HEK293 (cell line): ENCODE results near the gene C3.

Source experiments
- GLIS1 ChIP-seq: fragments of 450-650 bp; formaldehyde crosslinking; IDR thresholded peaks from 2 replicates; pipeline ENCODE4 v1.5.1; 2016; ENCODE audit warnings: missing biosample characterization, missing genetic modification characterization
- GLIS2 ChIP-seq: fragments of 450-650 bp; formaldehyde crosslinking; IDR thresholded peaks from 2 replicates; pipeline ENCODE4 v1.5.1; 2016; ENCODE audit warnings: missing biosample characterization, missing genetic modification characterization
- KLF10 ChIP-seq: fragments of 450-650 bp; IDR thresholded peaks from 2 replicates; pipeline ENCODE4 v1.5.1; 2018; ENCODE audit warnings: missing biosample characterization, mild to moderate bottlenecking, missing genetic modification characterization
- KLF7 ChIP-seq: fragments of 450-650 bp; formaldehyde crosslinking; IDR thresholded peaks from 2 replicates; pipeline ENCODE4 v1.5.1; 2016; ENCODE audit warnings: missing biosample characterization, missing genetic modification characterization, borderline replicate concordance
- KLF8 ChIP-seq: fragments of 450-650 bp; formaldehyde crosslinking; IDR thresholded peaks from 2 replicates; pipeline ENCODE4 v1.5.1; 2016; ENCODE audit warnings: missing biosample characterization, missing genetic modification characterization
- KLF9 ChIP-seq: fragments of 450-650 bp; formaldehyde crosslinking; IDR thresholded peaks from 2 replicates; pipeline ENCODE4 v1.5.1; 2016; ENCODE audit warnings: missing biosample characterization, missing genetic modification characterization, low read depth
- PRDM1 ChIP-seq: fragments of 450-650 bp; formaldehyde crosslinking; IDR thresholded peaks from 2 replicates; pipeline ENCODE4; 2016; ENCODE audit warnings: missing biosample characterization, missing genetic modification characterization
- SP2 ChIP-seq: fragments of 450-650 bp; formaldehyde crosslinking; IDR thresholded peaks from 2 replicates; pipeline ENCODE4 v1.5.1; 2016; ENCODE audit warnings: missing biosample characterization, missing genetic modification characterization
- SP3 ChIP-seq: fragments of 450-650 bp; formaldehyde crosslinking; IDR thresholded peaks from 2 replicates; pipeline ENCODE4 v1.5.1; 2016; ENCODE audit warnings: missing biosample characterization, missing genetic modification characterization
- ZNF175 ChIP-seq: fragments of 450-650 bp; formaldehyde crosslinking; IDR thresholded peaks from 2 replicates; pipeline ENCODE4 v1.5.1; 2016; ENCODE audit warnings: missing biosample characterization, missing genetic modification characterization
- ZNF2 ChIP-seq: fragments of 450-650 bp; formaldehyde crosslinking; IDR thresholded peaks from 2 replicates; pipeline ENCODE4 v1.5.1; 2016; ENCODE audit warnings: missing biosample characterization, missing genetic modification characterization
- ZNF292 ChIP-seq: fragments of 450-650 bp; formaldehyde crosslinking; IDR thresholded peaks from 2 replicates; pipeline ENCODE4 v1.5.1; 2016; ENCODE audit warnings: low read depth, missing biosample characterization, missing genetic modification characterization, borderline replicate concordance
- ZNF335 ChIP-seq: fragments of 450-650 bp; formaldehyde crosslinking; conservative IDR thresholded peaks from 2 replicates; pipeline ENCODE4 v1.5.1; 2016; ENCODE audit warnings: missing biosample characterization, missing genetic modification characterization
- ZNF341 ChIP-seq: fragments of 450-650 bp; formaldehyde crosslinking; IDR thresholded peaks from 2 replicates; pipeline ENCODE4; 2016; ENCODE audit warnings: low read depth, missing biosample characterization, missing genetic modification characterization
- ZNF350 ChIP-seq: fragments of 450-650 bp; formaldehyde crosslinking; IDR thresholded peaks from 2 replicates; pipeline ENCODE4 v1.5.0; 2017; ENCODE audit warnings: missing biosample characterization, mild to moderate bottlenecking, missing genetic modification characterization
- ZNF394 ChIP-seq: fragments of 450-650 bp; formaldehyde crosslinking; IDR thresholded peaks from 2 replicates; pipeline ENCODE4 v1.5.1; 2016; ENCODE audit warnings: missing biosample characterization, missing genetic modification characterization, mild to moderate bottlenecking, moderate library complexity, borderline replicate concordance
- ZNF660 ChIP-seq: fragments of 450-650 bp; IDR thresholded peaks from 2 replicates; pipeline ENCODE4 v1.5.1; 2018; ENCODE audit warnings: missing biosample characterization, mild to moderate bottlenecking, missing genetic modification characterization
- ZNF777 ChIP-seq: fragments of 450-650 bp; formaldehyde crosslinking; IDR thresholded peaks from 2 replicates; pipeline ENCODE4 v1.5.1; 2017; ENCODE audit warnings: missing biosample characterization, missing genetic modification characterization, borderline replicate concordance
- ZSCAN16 ChIP-seq: fragments of 450-650 bp; formaldehyde crosslinking; IDR thresholded peaks from 2 replicates; pipeline ENCODE4 v1.5.1; 2016; ENCODE audit warnings: missing biosample characterization, missing genetic modification characterization
- ZSCAN23 ChIP-seq: fragments of 450-650 bp; formaldehyde crosslinking; IDR thresholded peaks from 2 replicates; pipeline ENCODE4 v1.5.1; 2016; ENCODE audit warnings: missing biosample characterization, missing genetic modification characterization
- ZXDB ChIP-seq: fragments of 450-650 bp; formaldehyde crosslinking; IDR thresholded peaks from 2 replicates; pipeline ENCODE4 v1.5.1; 2016; ENCODE audit warnings: missing biosample characterization, missing genetic modification characterization
- TF ChIP-seq, protein P1 (sequence below): fragments of 450-650 bp; formaldehyde crosslinking; IDR thresholded peaks from 2 replicates; pipeline ENCODE4 v1.5.1; 2016; ENCODE audit warnings: missing biosample characterization, missing genetic modification characterization
- TF ChIP-seq, protein P2 (sequence below): fragments of 450-650 bp; formaldehyde crosslinking; IDR thresholded peaks from 2 replicates; pipeline ENCODE4 v1.5.1; 2016; ENCODE audit warnings: missing biosample characterization, missing genetic modification characterization
- TF ChIP-seq, protein P3 (sequence below): fragments of 450-650 bp; formaldehyde crosslinking; IDR thresholded peaks from 2 replicates; pipeline ENCODE4 v1.5.1; 2017; ENCODE audit warnings: missing biosample characterization, missing genetic modification characterization
- TF ChIP-seq, protein P4 (sequence below): fragments of 450-650 bp; formaldehyde crosslinking; IDR thresholded peaks from 2 replicates; pipeline ENCODE4 v1.5.1; 2017; ENCODE audit warnings: missing biosample characterization, missing genetic modification characterization
- TF ChIP-seq, protein P5 (sequence below): fragments of 450-650 bp; formaldehyde crosslinking; IDR thresholded peaks from 2 replicates; pipeline ENCODE4 v1.5.1; 2016; ENCODE audit warnings: missing biosample characterization, missing genetic modification characterization
- TF ChIP-seq, protein P6 (sequence below): fragments of 450-650 bp; formaldehyde crosslinking; IDR thresholded peaks from 2 replicates; pipeline ENCODE4 v1.5.1; 2016; ENCODE audit warnings: missing biosample characterization, missing genetic modification characterization

The C3 gene

DNA sequence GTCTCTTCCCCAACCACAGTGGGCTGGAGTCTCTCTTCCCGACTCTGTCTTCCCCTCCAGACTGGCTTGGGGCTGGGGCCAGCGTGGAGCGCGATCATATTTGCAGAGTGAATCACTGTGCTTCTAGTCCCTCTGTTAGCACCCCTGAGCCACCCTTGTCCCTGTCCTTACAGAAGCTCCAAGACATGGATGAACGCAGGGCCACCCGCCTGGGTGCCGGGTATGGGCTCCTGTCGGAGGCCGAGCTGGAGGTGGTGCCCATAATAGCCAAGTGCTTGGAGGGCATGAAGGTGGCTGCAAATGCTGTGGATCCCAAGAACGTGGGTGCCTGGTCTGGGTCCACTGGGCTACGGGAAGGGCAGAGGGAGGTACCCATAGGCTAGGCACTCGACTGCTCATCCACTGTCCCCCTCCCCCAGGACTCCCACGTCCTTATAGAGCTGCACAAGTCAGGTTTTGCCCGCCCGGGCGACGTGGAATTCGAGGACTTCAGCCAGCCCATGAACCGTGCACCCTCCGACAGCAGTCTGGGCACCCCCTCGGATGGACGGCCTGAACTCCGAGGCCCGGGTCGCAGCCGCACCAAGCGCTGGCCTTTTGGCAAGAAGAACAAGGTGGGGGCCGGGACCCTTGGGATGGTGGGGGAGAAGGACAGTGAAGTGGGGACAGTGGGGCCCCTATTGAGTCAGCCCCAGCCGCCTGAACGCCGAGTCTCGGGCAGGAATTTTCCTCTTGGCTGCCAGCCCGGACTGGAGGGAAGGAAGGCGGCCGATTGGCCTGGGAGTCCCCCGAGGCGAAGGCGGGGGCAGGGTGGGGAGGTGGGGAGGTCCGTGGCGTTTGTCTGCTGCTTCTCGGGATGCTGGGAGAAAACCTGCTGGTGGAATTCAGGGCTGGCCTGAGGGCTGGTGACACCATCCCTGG lies 24.2 kb upstream of the C3 start (continued):
- TF ChIP-seq ZNF335 (tag by site-specific recombination): peak; percentile 23; the same call in 1 of the 2 replicates
- peak; percentile 77 for TF ChIP-seq KLF8
- peak; percentile 66 for TF ChIP-seq GLIS2
- TF ChIP-seq ZNF341: peak; percentile 34; the same call in 1 of the 2 replicates
- TF ChIP-seq ZSCAN23 (tag by site-specific recombination): 0 out of 2 replicates have a peak, but pooled peaks have one; percentile 35
- TF ChIP-seq KLF7: peak; percentile 32; the same call in 1 of the 2 replicates
- peak; percentile 69; the same call in 1 of the 2 replicates for TF ChIP-seq KLF10 (tag by site-specific recombination)
- TF ChIP-seq ZNF394 (tag by site-specific recombination): peak; percentile 42; the same call in 1 of the 2 replicates
- TF ChIP-seq, protein P1, sequence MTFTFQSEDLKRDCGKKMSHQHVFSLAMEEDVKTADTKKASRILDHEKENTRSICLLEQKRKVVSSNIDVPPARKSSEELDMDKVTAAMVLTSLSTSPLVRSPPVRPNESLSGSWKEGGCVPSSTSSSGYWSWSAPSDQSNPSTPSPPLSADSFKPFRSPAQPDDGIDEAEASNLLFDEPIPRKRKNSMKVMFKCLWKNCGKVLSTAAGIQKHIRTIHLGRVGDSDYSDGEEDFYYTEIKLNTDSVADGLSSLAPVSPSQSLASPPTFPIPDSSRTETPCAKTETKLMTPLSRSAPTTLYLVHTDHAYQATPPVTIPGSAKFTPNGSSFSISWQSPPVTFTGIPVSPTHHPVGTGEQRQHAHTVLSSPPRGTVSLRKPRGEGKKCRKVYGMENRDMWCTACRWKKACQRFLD (tag by site-specific recombination): no peak
- TF ChIP-seq, protein P2, sequence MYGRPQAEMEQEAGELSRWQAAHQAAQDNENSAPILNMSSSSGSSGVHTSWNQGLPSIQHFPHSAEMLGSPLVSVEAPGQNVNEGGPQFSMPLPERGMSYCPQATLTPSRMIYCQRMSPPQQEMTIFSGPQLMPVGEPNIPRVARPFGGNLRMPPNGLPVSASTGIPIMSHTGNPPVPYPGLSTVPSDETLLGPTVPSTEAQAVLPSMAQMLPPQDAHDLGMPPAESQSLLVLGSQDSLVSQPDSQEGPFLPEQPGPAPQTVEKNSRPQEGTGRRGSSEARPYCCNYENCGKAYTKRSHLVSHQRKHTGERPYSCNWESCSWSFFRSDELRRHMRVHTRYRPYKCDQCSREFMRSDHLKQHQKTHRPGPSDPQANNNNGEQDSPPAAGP (tag by site-specific recombination): 0 out of 2 replicates have a peak, but pooled peaks have one; percentile 67
- TF ChIP-seq ZNF292 (tag by site-specific recombination): no peak
- peak; percentile 89 for TF ChIP-seq ZNF660 (tag by site-specific recombination)
- peak; percentile 56 for TF ChIP-seq SP2 (tag by site-specific recombination)
- peak; percentile 72; the same call in 1 of the 2 replicates for TF ChIP-seq ZXDB (tag by site-specific recombination)
- TF ChIP-seq KLF9 (tag by site-specific recombination): peak; percentile 63; the same call in 1 of the 2 replicates
- no peak for TF ChIP-seq ZSCAN16 (tag by site-specific recombination)
- TF ChIP-seq, protein P3, sequence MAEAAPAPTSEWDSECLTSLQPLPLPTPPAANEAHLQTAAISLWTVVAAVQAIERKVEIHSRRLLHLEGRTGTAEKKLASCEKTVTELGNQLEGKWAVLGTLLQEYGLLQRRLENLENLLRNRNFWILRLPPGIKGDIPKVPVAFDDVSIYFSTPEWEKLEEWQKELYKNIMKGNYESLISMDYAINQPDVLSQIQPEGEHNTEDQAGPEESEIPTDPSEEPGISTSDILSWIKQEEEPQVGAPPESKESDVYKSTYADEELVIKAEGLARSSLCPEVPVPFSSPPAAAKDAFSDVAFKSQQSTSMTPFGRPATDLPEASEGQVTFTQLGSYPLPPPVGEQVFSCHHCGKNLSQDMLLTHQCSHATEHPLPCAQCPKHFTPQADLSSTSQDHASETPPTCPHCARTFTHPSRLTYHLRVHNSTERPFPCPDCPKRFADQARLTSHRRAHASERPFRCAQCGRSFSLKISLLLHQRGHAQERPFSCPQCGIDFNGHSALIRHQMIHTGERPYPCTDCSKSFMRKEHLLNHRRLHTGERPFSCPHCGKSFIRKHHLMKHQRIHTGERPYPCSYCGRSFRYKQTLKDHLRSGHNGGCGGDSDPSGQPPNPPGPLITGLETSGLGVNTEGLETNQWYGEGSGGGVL (tag by site-specific recombination): peak; percentile 95
- TF ChIP-seq ZNF2: no peak
- peak; percentile 54 for TF ChIP-seq PRDM1 (tag by site-specific recombination)
- TF ChIP-seq, protein P4, sequence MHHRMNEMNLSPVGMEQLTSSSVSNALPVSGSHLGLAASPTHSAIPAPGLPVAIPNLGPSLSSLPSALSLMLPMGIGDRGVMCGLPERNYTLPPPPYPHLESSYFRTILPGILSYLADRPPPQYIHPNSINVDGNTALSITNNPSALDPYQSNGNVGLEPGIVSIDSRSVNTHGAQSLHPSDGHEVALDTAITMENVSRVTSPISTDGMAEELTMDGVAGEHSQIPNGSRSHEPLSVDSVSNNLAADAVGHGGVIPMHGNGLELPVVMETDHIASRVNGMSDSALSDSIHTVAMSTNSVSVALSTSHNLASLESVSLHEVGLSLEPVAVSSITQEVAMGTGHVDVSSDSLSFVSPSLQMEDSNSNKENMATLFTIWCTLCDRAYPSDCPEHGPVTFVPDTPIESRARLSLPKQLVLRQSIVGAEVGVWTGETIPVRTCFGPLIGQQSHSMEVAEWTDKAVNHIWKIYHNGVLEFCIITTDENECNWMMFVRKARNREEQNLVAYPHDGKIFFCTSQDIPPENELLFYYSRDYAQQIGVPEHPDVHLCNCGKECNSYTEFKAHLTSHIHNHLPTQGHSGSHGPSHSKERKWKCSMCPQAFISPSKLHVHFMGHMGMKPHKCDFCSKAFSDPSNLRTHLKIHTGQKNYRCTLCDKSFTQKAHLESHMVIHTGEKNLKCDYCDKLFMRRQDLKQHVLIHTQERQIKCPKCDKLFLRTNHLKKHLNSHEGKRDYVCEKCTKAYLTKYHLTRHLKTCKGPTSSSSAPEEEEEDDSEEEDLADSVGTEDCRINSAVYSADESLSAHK: peak; percentile 48; the same call in 1 of the 2 replicates
- TF ChIP-seq ZNF777: peak; percentile 84
- TF ChIP-seq, protein P5, sequence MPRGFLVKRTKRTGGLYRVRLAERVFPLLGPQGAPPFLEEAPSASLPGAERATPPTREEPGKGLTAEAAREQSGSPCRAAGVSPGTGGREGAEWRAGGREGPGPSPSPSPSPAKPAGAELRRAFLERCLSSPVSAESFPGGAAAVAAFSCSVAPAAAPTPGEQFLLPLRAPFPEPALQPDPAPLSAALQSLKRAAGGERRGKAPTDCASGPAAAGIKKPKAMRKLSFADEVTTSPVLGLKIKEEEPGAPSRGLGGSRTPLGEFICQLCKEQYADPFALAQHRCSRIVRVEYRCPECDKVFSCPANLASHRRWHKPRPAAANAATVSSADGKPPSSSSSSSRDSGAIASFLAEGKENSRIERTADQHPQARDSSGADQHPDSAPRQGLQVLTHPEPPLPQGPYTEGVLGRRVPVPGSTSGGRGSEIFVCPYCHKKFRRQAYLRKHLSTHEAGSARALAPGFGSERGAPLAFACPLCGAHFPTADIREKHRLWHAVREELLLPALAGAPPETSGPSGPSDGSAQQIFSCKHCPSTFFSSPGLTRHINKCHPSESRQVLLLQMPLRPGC: peak; percentile 67
- TF ChIP-seq ZNF175 (tag by site-specific recombination): no peak
- TF ChIP-seq GLIS1 (tag by site-specific recombination): peak; percentile 71
- no peak for TF ChIP-seq ZNF350 (tag by site-specific recombination)
- TF ChIP-seq SP3 (tag by site-specific recombination): peak; percentile 52
- TF ChIP-seq, protein P6, sequence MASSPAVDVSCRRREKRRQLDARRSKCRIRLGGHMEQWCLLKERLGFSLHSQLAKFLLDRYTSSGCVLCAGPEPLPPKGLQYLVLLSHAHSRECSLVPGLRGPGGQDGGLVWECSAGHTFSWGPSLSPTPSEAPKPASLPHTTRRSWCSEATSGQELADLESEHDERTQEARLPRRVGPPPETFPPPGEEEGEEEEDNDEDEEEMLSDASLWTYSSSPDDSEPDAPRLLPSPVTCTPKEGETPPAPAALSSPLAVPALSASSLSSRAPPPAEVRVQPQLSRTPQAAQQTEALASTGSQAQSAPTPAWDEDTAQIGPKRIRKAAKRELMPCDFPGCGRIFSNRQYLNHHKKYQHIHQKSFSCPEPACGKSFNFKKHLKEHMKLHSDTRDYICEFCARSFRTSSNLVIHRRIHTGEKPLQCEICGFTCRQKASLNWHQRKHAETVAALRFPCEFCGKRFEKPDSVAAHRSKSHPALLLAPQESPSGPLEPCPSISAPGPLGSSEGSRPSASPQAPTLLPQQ: peak; percentile 98
